ENCODE measurements around the gene GGCX. TPM values are rescaled to one million over a fixed set of nuclear protein-coding genes. Genes with fewer than 3 reads are reported as not detected.
A peak's percentile ranks its signal among the peaks of the same experiment; 100 is the strongest.

The GGCX gene
- total and polyA plus RNA-seq, 2 of the 13 experiments (the other 11 are each of a cell fraction or from before 2014, with no cell fraction given), result 72.5 to 103 TPM

- TF ChIP-seq, protein P1, sequence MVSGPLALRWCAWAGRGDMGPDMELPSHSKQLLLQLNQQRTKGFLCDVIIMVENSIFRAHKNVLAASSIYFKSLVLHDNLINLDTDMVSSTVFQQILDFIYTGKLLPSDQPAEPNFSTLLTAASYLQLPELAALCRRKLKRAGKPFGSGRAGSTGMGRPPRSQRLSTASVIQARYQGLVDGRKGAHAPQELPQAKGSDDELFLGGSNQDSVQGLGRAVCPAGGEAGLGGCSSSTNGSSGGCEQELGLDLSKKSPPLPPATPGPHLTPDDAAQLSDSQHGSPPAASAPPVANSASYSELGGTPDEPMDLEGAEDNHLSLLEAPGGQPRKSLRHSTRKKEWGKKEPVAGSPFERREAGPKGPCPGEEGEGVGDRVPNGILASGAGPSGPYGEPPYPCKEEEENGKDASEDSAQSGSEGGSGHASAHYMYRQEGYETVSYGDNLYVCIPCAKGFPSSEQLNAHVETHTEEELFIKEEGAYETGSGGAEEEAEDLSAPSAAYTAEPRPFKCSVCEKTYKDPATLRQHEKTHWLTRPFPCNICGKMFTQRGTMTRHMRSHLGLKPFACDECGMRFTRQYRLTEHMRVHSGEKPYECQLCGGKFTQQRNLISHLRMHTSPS (CRISPR knock-in tag; IDR thresholded peaks at IDR 0.05; ENCODE audit: low read depth), result no peak; the same call in 1 of the 2 replicates
- TF ChIP-seq ATF6 (CRISPR knock-in tag; conservative IDR thresholded peaks at IDR 0.05) (0 out of 2 replicates have a peak, but pooled peaks have one; percentile 34), SRF (IDR thresholded peaks at IDR 0.05; ENCODE audit: low read depth, low read length) (no peak), ZNF333 (CRISPR knock-in tag; IDR thresholded peaks at IDR 0.05; ENCODE audit: borderline replicate concordance) (no peak), MNT (IDR thresholded peaks at IDR 0.05) (peak; percentile 44), CENPX (CRISPR knock-in tag; IDR thresholded peaks at IDR 0.05) (no peak), ZNF432 (CRISPR knock-in tag; IDR thresholded peaks at IDR 0.05; ENCODE audit: borderline replicate concordance) (no peak), ZNF687 (CRISPR knock-in tag; IDR thresholded peaks at IDR 0.05) (peak; percentile 94), GATAD1 (CRISPR knock-in tag; IDR thresholded peaks at IDR 0.05) (peak; percentile 68; the same call in 1 of the 2 replicates), ZEB1 (IDR thresholded peaks at IDR 0.05; ENCODE audit: insufficient replicate concordance, low read depth) (no peak), ZBTB49 (CRISPR knock-in tag; IDR thresholded peaks at IDR 0.05; ENCODE audit: borderline replicate concordance) (0 out of 2 replicates have a peak, but pooled peaks have one; percentile 61), ZSCAN9 (CRISPR knock-in tag; IDR thresholded peaks at IDR 0.05; ENCODE audit: borderline replicate concordance) (peak; percentile 68; the same call in 1 of the 2 replicates), ATF5 (CRISPR knock-in tag; IDR thresholded peaks at IDR 0.05; ENCODE audit: low read depth) (0 out of 2 replicates have a peak, but pooled peaks have one; percentile 57), ATM (IDR thresholded peaks at IDR 0.05; ENCODE audit: borderline replicate concordance) (no peak), ZZZ3 (CRISPR knock-in tag; IDR thresholded peaks at IDR 0.05; ENCODE audit: borderline replicate concordance) (no peak; the same call in 1 of the 2 replicates), RFXANK (CRISPR knock-in tag; IDR thresholded peaks at IDR 0.05) (no peak)
These were observed 23.1 kb upstream of the GGCX start, which contains the start of gene VAMP5 (continued) for GRCh38 chr2:85584354-85584856.

All from HepG2 (cell line).